VCaP (cell line): ENCODE measurements around the gene ARMS2.

Source experiments
- H3K27ac ChIP-seq: fragments of 450-650 bp; 2 replicates; pipeline ENCODE4 v1.5.1; 2017
- CTCF ChIP-seq: fragments of 450-650 bp; conservative IDR thresholded peaks from 2 replicates; pipeline ENCODE4 v1.5.1; 2017; ENCODE audit warnings: mild to moderate bottlenecking, moderate library complexity

ARMS2 gene

GRCh38 chr10:122466951-122467381 is 12.5 kb downstream of the ARMS2 start:
- no peak overlapping the region for H3K27ac ChIP-seq
- no peak for TF ChIP-seq CTCF

- TF ChIP-seq CTCF = no peak
- no peak overlapping the region for H3K27ac ChIP-seq
Observed at GRCh38 chr10:122467701-122468100, 13.2 kb downstream of the ARMS2 start.

- TF ChIP-seq CTCF = no peak
- H3K27ac ChIP-seq = no peak overlapping the region
Observed at GRCh38 chr10:122468307-122468925, 14.0 kb downstream of the ARMS2 start.

DNA sequence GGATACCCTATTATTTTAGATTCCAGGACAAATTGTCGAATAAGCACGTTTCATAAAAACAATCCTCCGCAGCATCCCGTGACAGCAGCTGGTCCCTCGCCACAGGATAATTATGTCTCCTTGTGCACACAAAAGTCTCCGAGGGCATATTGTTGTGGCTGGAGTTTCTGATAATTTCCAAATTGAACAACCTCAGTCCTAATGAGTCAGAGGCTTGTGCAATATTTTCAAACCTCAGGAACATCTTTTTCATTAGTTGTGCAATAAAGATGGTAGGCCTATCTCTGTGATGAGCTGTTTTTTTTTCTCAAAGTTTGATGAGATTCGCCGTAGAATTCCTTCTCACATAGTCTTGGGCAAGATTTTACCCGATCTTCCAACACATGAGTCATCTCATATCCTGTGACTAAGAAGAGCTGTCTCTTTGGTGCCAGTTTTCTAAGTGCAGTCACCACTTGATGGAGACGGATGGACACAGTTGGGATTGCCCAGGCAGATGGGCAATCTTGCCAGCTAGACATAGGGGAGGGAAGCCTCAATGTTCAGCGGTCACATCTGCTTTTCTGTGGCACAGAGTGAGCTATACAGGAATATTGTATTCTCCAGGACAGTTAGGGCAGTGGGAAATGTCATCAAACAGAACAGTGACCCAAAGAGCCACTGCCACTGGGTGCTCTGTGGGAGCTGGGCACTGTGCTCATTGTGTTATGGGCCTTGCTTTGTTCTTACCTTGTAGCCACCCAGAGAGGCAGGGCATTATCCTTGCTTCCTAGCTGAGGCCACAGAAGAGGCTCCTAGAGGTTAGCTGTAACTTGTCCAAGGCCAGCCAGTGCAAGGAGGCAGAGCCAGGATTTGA is 14.7 kb downstream of the ARMS2 start:
- no peak overlapping the region for H3K27ac ChIP-seq
- TF ChIP-seq CTCF = no peak

- no peak for TF ChIP-seq CTCF
- no peak overlapping the region for H3K27ac ChIP-seq
Observed at GRCh38 chr10:122469848-122470247, 15.4 kb downstream of the ARMS2 start.

DNA sequence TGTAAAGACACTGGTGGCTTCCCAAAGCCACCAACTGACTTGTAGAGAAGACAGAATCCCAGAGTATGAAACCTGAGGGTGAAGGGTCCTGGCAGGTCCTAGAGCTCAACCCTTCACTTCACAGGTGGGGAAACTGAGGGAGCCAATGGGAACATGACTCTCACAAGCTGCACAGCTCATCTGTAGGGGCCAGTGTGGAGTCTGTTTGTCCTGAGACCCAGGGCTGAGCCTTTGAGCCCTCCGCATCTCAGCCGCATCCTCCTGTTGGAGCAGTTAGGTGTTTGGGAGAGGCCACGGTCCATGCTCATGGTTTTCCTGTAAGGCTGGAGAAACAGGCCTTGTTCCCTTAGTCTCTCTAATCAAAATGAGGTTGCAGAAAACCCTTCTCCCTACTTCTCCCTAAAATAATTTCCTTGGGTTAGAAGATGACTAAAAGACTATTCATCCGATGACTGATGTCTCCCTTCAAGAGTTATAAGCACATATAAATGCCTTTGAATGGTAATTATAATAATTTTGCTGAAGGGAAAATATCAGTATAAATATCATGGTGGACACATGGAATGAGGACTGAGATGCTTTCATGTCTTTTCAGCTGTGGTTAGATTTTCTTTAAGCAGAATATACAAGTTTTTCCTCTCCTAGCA is 17.2 kb downstream of the ARMS2 start:
- H3K27ac ChIP-seq = no peak overlapping the region
- TF ChIP-seq CTCF = no peak

DNA sequence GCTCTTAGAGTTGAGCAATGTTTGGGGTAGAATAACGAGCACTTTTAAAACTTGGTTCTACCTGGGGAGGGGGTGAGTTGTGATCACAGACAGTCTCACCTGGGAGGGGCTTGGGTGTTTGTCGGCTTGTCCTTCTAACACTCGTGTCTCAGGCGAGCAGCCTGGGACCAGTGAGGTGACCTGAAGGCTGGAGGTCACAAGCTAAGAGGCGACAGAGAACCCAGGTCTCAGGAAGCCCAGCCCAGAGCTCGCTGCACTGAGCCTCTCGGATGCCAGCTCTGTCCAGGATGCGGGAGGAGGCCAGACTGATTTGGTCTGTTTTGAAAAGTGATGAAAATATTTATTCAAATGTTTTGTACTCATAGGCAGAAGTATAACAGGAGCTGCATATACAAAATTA is 18.7 kb downstream of the ARMS2 start:
- H3K27ac ChIP-seq = no peak overlapping the region

More for the DNA sequence above, 18.7 kb downstream of the ARMS2 start:
- TF ChIP-seq CTCF = no peak
